HG02938 (cell line): ENCODE data around the gene SEMA6C.

Experiments
- ATAC-seq: cut with Tn5 transposase; IDR thresholded peaks from one replicate; pipeline ENCODE4 v1.9.1; 2021; ENCODE audit warnings: mild to moderate bottlenecking, moderate library complexity; ENCODE audit not compliant: unreplicated experiment

The SEMA6C gene

DNA sequence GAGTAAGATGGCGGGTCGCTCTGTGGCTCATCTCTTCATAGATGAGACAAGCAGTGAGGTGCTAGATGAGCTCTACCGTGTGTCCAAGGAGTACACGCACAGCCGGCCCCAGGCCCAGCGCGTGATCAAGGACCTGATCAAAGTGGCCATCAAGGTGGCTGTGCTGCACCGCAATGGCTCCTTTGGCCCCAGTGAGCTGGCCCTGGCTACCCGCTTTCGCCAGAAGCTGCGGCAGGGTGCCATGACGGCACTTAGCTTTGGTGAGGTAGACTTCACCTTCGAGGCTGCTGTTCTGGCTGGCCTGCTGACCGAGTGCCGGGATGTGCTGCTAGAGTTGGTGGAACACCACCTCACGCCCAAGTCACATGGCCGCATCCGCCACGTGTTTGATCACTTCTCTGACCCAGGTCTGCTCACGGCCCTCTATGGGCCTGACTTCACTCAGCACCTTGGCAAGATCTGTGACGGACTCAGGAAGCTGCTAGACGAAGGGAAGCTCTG is 12.4 kb upstream of the SEMA6C start:
- ATAC-seq: no peak

- ATAC-seq: no peak
Measured at GRCh38 chr1:151158326-151158725, 11.9 kb upstream of the SEMA6C start.

- ATAC-seq: no peak
Measured at GRCh38 chr1:151157067-151157531, 10.7 kb upstream of the SEMA6C start.

DNA sequence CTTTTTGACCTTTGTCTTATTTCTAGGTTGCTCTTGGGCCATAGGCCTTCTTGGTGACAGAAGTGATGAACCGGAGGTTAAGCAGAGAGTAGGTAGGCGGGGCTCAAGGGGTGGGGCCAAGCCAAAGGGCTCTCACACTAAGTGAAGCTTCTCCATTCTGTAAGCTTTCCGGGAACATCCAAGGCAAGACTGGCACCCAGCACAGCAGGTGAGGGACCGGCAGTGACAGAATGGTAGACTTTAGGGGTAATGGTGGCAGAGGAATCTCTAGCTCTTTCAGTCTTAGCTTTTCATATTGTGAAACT is 10.0 kb upstream of the SEMA6C start, which contains the start of gene TNFAIP8L2:
TNFAIP8L2 (plus strand) TSS at position 135 of the 305 bp plus-strand sequence. CDS start 2,049 bp downstream, outside the sequence.
- no peak for ATAC-seq

- ATAC-seq: no peak
Measured at GRCh38 chr1:151147665-151148064, 1.2 kb upstream of the SEMA6C start.

GRCh38 chr1:151147132-151147503 is 687 bp upstream of the SEMA6C start:
- ATAC-seq: no peak

DNA sequence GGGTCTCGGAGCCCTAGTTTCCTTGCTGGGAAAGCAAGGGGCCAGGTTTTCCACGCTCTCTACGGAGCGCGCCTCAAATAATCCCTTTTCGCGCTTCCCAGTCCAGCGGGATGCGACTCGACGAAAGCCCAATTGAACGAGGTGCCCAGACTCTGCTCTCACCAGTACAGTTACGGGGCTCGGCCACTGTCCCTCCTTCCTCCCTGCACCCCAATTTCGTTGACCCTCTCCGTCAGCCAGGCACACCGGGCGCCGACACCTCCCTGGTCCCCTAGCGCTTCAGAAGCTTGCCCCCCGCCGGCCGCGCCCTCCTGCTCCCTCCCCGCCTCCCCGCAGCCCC is 389 bp downstream of the SEMA6C start:
- ATAC-seq: no peak

- no peak for ATAC-seq
Measured at GRCh38 chr1:151145304-151146071, 943 bp downstream of the SEMA6C start.

DNA sequence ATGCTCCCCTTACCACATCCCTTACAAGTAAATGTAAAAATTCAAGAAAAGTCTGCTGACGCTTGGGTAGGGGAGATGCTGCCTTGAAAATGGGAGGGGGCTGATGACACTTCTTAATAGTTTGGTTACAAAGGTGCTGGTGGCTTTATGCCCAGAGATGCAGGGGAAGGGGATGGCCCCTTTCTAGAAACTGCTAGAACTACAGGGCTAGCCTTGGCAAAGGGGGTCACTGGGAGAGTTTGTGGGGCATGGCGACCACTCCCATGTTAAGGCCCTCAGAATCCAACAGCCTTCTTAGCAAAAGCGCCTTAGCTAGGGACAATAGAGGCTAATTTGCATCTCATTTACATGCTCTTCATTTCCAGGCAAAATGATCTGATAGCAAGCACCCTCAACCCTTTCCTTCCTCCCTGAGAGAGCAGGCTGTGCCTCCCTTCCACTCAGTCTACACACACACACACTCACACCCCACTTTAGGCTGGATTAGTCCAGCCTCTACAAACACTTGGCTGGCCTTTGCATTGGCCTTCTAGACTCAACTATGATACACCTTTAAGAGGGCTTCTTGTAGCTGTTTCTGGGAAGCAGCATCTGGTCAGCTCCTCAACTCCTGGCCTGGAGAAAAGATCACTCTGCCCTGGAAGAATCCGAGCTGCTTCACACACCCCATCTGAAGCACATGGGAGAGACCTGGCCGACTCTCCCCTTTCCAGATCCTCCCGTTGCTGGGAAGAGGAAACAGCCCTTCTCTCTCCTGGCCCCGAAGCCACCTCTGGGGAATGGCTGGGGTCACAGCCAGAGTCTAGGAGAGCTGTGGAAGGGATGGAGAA is 1.7 kb downstream of the SEMA6C start:
- no peak for ATAC-seq

GRCh38 chr1:151143986-151144385 is 2.4 kb downstream of the SEMA6C start:
- no peak for ATAC-seq

DNA sequence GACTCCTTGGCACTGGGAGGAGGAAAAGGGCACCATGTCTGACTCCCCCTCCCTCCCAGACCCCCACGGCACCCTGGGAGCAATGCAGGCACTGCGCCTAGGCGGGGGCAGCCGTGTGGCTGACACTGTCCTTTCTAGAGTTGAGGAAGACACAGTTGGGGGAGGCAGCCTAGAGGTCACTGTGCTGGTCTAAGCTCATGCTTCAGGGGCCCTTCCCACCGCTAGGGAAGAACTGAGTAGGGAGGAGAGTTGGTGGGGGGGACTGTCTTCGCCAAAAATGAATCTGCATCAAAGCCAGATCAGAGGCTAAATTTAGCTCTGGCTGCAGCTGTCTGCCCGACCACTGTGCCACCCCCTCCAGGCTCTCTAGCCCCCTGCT is 3.4 kb downstream of the SEMA6C start:
- ATAC-seq: no peak

DNA sequence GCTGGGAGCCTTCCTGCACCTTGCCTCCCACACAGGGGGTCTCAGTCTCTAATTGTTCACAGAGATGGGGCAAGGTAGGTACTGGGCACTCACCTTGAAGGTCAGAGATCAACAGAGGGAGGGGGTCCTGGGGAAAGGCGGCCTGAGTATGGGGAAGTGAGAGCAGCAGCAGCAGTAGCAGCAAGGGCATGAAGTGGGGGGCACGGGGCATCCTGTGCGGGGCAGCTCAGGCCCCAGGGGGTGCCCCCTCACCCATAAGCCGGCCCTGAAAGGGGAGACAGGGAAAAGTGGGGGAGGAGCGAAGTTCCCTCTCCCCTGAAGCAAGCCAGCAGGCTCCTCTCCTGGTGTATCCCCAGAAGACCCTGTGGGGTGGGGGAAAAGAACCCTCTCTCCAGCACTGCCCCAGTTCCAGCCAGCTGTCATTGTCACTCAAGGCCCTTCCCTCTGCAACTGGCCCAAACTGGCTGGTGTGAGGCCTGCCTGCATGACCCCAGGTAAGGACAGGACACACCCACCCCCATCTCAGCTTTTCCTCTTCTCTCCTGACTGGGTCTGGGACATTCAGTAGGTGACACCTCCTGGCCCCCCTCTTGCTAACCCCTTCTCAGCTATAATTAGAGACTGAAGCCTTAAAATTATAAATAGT is 3.9 kb downstream of the SEMA6C start:
- ATAC-seq: no peak

DNA sequence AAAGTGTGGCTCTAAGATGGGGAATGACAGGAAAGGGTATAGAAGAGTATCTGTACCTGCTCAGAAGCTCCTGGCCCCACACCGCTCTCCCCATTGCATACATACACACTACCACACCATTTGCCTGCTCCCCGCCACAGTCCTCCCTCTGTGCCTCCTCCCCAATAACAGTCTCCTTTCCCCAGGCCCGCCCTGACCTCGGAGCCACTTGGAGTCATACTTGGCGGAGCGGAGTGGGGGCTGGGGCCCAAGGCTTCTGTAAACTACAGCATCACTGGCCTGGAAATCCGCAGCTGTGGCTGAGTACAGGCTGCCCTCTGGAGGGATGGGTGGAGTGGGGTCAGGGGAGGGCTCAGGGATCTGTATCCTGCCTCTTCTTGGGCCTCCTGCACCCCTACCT is 8.6 kb downstream of the SEMA6C start:
- ATAC-seq: no peak

- no peak for ATAC-seq
Measured at GRCh38 chr1:151135433-151136385, 10.7 kb downstream of the SEMA6C start.

DNA sequence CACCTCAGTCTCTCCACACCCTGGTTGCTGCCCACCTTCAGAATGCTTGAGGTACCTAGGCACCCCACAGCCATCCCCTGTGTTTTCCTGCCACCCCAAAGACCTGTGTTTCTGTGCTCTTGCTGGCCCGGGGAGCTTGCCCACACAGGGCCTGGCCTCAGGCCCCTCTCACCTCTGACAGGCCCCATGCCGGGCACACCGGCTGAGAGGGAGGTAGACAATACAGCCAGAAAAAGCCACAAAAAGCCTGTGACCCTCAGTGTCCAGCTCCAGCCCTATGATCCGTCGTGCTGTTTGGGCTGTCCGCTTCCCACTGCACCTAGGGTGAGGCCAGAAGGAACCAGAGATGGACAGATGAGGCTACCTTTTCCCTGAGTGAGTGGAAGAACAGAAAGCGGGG is 11.4 kb downstream of the SEMA6C start:
- no peak for ATAC-seq

- no peak for ATAC-seq
Measured at GRCh38 chr1:151134396-151134795, 12.0 kb downstream of the SEMA6C start.

DNA sequence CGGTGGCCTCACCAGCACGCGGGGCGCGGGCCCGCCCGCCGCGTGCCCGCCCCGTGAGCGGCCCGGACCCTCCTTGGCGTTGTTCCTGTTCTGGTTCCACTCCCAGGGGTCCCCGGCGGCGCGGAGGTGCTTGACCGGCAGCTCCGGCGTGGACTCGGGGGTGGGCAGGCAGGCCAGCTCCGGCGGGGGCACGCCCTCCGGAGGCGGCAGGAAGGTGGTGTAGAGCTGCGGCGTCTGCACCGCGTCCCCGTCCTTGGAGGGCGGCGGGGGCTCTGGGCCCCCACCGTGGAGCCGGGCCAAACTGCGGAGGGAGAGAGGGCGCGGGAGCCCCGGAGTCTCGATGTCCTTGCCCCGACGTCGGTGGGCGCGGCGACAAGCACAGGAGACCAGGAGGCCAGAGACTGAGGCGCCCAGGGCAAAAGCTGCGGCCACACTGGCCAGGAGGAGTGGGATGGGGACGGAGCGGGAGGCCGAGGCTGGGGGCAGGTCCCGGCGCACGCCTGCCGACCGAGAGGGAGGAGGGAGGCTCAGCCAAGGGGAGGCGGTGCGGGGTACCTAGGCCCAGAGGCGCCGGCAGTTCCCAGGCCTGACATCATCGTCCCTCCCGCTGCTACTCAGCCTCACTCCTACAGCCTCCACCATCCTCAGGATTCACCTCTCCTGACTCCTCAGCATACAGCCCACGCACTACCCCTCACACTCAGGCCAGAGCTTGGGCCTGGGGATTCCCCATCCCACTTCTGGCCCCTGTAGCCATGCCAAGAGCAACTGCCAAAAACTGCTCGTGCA is 13.2 kb downstream of the SEMA6C start:
- no peak for ATAC-seq

DNA sequence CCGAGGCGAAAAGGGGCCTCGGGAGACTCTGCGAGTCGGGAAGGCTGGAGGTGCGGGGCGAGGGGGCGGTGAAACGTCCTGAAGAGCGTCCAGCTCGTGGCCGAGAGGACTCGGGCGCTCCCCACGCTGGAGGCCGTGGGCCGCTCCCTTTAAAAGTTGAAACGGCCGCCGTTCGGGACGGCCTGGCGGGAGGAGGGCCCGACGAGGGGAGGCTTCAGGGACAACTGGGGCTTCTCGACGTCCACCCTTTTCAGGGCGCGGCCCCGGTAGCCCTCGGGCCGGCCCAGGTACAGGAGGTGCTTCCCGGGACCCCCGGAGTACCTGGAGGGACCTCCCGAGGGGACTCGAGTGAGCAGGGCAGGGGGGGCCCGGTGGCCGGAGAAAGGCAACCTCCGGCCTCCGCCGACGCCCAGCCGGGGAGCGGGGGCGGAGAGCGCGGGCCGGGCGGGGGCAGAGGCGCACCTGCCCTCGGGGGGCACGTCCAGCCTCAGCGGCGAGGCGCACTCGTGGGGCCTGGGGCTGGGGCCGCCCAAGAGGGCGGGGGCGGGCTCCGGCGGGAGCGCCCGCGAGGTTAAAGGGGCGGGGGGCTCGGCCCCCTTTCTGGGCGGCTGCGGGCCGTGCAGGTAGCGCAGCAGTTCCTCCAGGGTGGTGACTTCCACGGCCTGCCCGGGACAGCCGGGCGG is 14.0 kb downstream of the SEMA6C start:
- no peak for ATAC-seq

- no peak for ATAC-seq
Measured at GRCh38 chr1:151131701-151132334, 14.6 kb downstream of the SEMA6C start.
